KMS-11 (cell line): ENCODE results near the gene MAPK9.

Experiments
- H2AFZ ChIP-seq: fragments of 200-600 bp; sonication (generic); 2 replicates; pipeline ENCODE4 v1.6.1; 2016; ENCODE audit warnings: antibody characterized with exemption, mixed run types, low read depth
- H3K27ac ChIP-seq: fragments of 200-600 bp; sonication (generic); 2 replicates; pipeline ENCODE4 v1.6.1; 2016; ENCODE audit warnings: mild to moderate bottlenecking, mixed run types
- H3K27me3 ChIP-seq: fragments of 200-600 bp; sonication (generic); 2 replicates; pipeline ENCODE4 v1.6.1; 2017; ENCODE audit warnings: mild to moderate bottlenecking, low read depth, mixed run types, moderate library complexity; ENCODE audit not compliant: insufficient read depth
- H3K36me3 ChIP-seq: fragments of 200-600 bp; sonication (generic); 2 replicates; pipeline ENCODE4 v1.6.1; 2017; ENCODE audit warnings: mild to moderate bottlenecking, mixed run types; ENCODE audit not compliant: insufficient read depth
- H3K4me1 ChIP-seq: fragments of 200-600 bp; sonication (generic); 2 replicates; pipeline ENCODE4 v1.6.1; 2016; ENCODE audit warnings: mild to moderate bottlenecking, low read depth, mixed run types; ENCODE audit not compliant: poor library complexity, severe bottlenecking
- H3K4me2 ChIP-seq: fragments of 200-600 bp; sonication (generic); 2 replicates; pipeline ENCODE4 v1.7.0; 2016; ENCODE audit warnings: mild to moderate bottlenecking, mixed run types
- H3K4me3 ChIP-seq: fragments of 200-600 bp; sonication (generic); IDR thresholded peaks from 2 replicates; pipeline ENCODE4 v1.6.1; 2017; ENCODE audit warnings: low read depth, low read length, mixed read lengths; ENCODE audit not compliant: insufficient read depth
- H3K79me2 ChIP-seq: fragments of 200-600 bp; sonication (generic); 2 replicates; pipeline ENCODE4 v1.6.1; 2016; ENCODE audit warnings: low read depth, mixed run types; ENCODE audit not compliant: insufficient read depth
- H3K9ac ChIP-seq: fragments of 200-600 bp; sonication (generic); 2 replicates; pipeline ENCODE4 v1.6.1; 2016; ENCODE audit warnings: mild to moderate bottlenecking, mixed run types
- H4K20me1 ChIP-seq: fragments of 200-600 bp; sonication (generic); 2 replicates; pipeline ENCODE4 v1.6.1; 2016; ENCODE audit warnings: mild to moderate bottlenecking, mixed run types; ENCODE audit not compliant: insufficient read depth
- TF ChIP-seq, protein P1 (sequence below): fragments of 200-600 bp; sonication (generic); conservative IDR thresholded peaks from 2 replicates; pipeline ENCODE4 v1.6.1; 2017; ENCODE audit warnings: low read depth, mild to moderate bottlenecking, antibody characterized with exemption, low read length, moderate library complexity, mixed read lengths

Gene MAPK9

DNA sequence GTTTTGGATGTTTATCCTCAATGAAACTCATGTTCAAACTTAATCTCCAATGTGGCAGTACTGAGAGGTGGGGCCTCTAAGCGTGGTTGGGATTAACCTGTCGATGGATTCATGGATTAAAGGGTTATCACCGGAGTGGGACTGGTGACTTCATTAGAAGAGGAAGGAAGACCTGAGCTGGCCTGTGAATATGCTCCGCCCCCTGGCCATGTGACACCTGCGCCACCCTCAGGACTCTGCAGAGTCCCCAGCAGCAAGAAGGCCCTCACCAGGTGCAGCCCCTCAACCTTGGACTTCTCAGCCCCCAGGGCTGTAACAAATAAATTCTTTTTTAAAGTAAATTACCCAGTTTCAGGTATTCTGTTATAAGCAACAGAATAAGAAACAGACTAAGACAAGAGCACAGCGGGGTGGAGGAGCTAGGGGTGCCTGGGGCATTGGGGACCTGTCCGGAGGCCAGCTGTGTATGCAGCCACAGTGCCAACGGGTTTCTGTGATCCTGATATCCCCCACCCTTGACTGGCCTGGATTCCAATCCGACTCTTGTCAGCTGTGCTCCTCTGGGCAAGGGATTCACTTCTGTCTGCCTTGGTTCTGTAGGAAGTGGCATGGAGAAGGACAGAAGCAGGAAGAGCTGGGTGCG is 3.2 kb upstream of the MAPK9 start:
- Histone ChIP-seq H3K4me1 (no peaks in the 10 kb centered on the region), H3K36me3 (no peaks in the 10 kb centered on the region), H3K79me2 (no peaks in the 10 kb centered on the region; the same call in 1 of the 2 replicates), H3K27me3 (no peaks in the 10 kb centered on the region), H3K27ac (no peak overlapping the region), H3K4me3 (no peak overlapping the region), H3K4me2 (no peak overlapping the region), H4K20me1 (no peaks in the 10 kb centered on the region), H3K9ac (no peak overlapping the region), H2AFZ (no peak overlapping the region)
- TF ChIP-seq, protein P1, sequence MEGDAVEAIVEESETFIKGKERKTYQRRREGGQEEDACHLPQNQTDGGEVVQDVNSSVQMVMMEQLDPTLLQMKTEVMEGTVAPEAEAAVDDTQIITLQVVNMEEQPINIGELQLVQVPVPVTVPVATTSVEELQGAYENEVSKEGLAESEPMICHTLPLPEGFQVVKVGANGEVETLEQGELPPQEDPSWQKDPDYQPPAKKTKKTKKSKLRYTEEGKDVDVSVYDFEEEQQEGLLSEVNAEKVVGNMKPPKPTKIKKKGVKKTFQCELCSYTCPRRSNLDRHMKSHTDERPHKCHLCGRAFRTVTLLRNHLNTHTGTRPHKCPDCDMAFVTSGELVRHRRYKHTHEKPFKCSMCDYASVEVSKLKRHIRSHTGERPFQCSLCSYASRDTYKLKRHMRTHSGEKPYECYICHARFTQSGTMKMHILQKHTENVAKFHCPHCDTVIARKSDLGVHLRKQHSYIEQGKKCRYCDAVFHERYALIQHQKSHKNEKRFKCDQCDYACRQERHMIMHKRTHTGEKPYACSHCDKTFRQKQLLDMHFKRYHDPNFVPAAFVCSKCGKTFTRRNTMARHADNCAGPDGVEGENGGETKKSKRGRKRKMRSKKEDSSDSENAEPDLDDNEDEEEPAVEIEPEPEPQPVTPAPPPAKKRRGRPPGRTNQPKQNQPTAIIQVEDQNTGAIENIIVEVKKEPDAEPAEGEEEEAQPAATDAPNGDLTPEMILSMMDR: no peak

DNA sequence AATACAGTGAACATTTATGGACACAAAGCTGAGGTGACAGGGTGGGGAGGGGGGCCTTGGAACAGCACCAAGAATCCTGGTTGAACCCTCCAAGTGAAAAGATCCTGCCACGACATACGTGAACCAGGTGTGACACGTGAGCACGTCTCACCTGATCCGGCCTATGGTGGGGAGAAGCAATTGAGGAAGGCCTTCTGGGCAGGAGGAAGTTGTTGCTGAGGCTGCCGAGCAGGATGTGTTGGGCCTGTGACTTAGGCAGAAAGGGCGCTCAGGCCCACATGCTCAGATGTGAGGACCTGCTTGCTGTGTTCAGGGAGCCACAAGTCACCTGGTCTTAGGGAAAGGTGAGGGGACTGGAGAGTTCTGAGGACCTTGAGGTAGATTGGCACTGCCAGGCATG is 2.5 kb upstream of the MAPK9 start:
- Histone ChIP-seq H3K4me1 (no peaks in the 10 kb centered on the region), H4K20me1 (no peaks in the 10 kb centered on the region)
- TF ChIP-seq, protein P1: no peak

GRCh38 chr5:180291234-180291940 is 496 bp downstream of the MAPK9 start:
- H3K9ac ChIP-seq: no peak overlapping the region; the same call in 1 of the 2 replicates
- H3K4me2 ChIP-seq: peak overlapping the region; percentile 76; the same call in 1 of the 2 replicates
- H2AFZ ChIP-seq: no peak overlapping the region

More for the DNA sequence above, 2.5 kb upstream of the MAPK9 start:
- Histone ChIP-seq H3K9ac (no peak overlapping the region), H3K4me3 (no peak overlapping the region), H2AFZ (no peak overlapping the region), H3K79me2 (no peaks in the 10 kb centered on the region; the same call in 1 of the 2 replicates), H3K4me2 (no peak overlapping the region), H3K36me3 (no peaks in the 10 kb centered on the region), H3K27ac (no peak overlapping the region), H3K27me3 (no peaks in the 10 kb centered on the region)

GRCh38 chr5:180290568-180291233 is 1.2 kb downstream of the MAPK9 start:
- H4K20me1 ChIP-seq: no peaks in the 10 kb centered on the region

More at GRCh38 chr5:180291234-180291940, 496 bp downstream of the MAPK9 start:
- Histone ChIP-seq H3K79me2 (no peaks in the 10 kb centered on the region; the same call in 1 of the 2 replicates), H3K36me3 (no peaks in the 10 kb centered on the region), H3K4me1 (no peaks in the 10 kb centered on the region), H4K20me1 (no peaks in the 10 kb centered on the region), H3K27ac (no peak overlapping the region), H3K27me3 (no peaks in the 10 kb centered on the region), H3K4me3 (no peak overlapping the region)
- TF ChIP-seq, protein P1: no peak

More at GRCh38 chr5:180290568-180291233, 1.2 kb downstream of the MAPK9 start:
- Histone ChIP-seq H3K79me2 (no peaks in the 10 kb centered on the region; the same call in 1 of the 2 replicates), H3K27me3 (no peaks in the 10 kb centered on the region), H2AFZ (no peak overlapping the region), H3K36me3 (no peaks in the 10 kb centered on the region), H3K27ac (no peak overlapping the region), H3K9ac (no peak overlapping the region), H3K4me2 (peak overlapping the region; percentile 76; the same call in 1 of the 2 replicates), H3K4me3 (no peak overlapping the region), H3K4me1 (no peaks in the 10 kb centered on the region)
- TF ChIP-seq, protein P1: no peak
